ENCODE results near the gene LDLRAP1.

The LDLRAP1 gene

DNA sequence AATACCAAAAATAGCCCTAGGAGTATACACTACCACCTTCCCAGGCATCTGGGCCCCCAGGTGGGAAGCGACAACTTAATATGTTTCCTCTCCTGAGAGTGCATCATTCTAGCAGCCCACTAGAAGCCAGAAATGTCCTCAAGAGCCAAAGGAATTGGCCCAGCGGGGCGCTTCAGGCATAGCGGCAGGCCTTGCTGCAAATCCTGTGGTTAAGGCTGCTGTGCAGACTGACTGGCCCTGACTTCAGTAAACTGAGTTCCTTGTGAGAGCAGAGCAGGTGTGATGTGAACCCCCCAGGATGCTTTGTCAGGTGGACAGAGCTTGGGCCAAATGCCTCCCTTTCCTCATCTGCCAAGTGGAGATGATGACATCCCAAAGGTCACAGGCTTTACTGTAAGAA, 29.7 kb upstream of the LDLRAP1 start:
- H3K79me2 ChIP-seq (ENCODE audit: insufficient read depth, low read length) = no peaks in the 10 kb centered on the region

GRCh38 chr1:25515033-25515432, 28.4 kb upstream of the LDLRAP1 start:
- Histone ChIP-seq H3K9me3 (ENCODE audit: insufficient read depth, low read length) (no peaks in the 10 kb centered on the region), H3K27ac (ENCODE audit: low read depth, low read length) (no peak overlapping the region), H4K20me1 (ENCODE audit: low read depth, low read length) (no peaks in the 10 kb centered on the region), H2AFZ (ENCODE audit: low read depth, low read length, severe bottlenecking) (no peak overlapping the region), H3F3A (ENCODE audit: insufficient read depth) (no peaks in the 10 kb centered on the region), H3K9ac (ENCODE audit: low read length) (no peak overlapping the region), H3K36me3 (ENCODE audit: low read length) (no peaks in the 10 kb centered on the region), H3K4me3 (ENCODE audit: insufficient read depth, low read length, poor library complexity, severe bottlenecking) (no peak overlapping the region), H3K4me2 (ENCODE audit: low read depth, low read length, poor library complexity, severe bottlenecking) (no peak overlapping the region), H3K27me3 (ENCODE audit: low read length) (no peaks in the 10 kb centered on the region), H3K79me2 (ENCODE audit: insufficient read depth, low read length) (no peaks in the 10 kb centered on the region), H3K9me2 (replicated peaks; ENCODE audit: insufficient read depth, low read length) (no peaks in the 10 kb centered on the region)
- TF ChIP-seq CTCF (IDR thresholded peaks at IDR 0.05; ENCODE audit: insufficient read depth, low read length, poor library complexity, severe bottlenecking) = no peak
- TF ChIP-seq EZH2phosphoT487 (conservative IDR thresholded peaks at IDR 0.05; ENCODE audit: low read length) = no peak

More for the DNA sequence above, 29.7 kb upstream of the LDLRAP1 start:
- Histone ChIP-seq H3K4me3 (ENCODE audit: insufficient read depth, low read length, poor library complexity, severe bottlenecking) (no peak overlapping the region), H3K27me3 (ENCODE audit: low read length) (no peaks in the 10 kb centered on the region), H3K27ac (ENCODE audit: low read depth, low read length) (no peak overlapping the region), H2AFZ (ENCODE audit: low read depth, low read length, severe bottlenecking) (no peak overlapping the region), H4K20me1 (ENCODE audit: low read depth, low read length) (no peaks in the 10 kb centered on the region), H3F3A (ENCODE audit: insufficient read depth) (no peaks in the 10 kb centered on the region), H3K9me3 (ENCODE audit: insufficient read depth, low read length) (no peaks in the 10 kb centered on the region), H3K36me3 (ENCODE audit: low read length) (no peaks in the 10 kb centered on the region), H3K9me2 (replicated peaks; ENCODE audit: insufficient read depth, low read length) (no peaks in the 10 kb centered on the region), H3K9ac (ENCODE audit: low read length) (no peak overlapping the region), H3K4me2 (ENCODE audit: low read depth, low read length, poor library complexity, severe bottlenecking) (no peak overlapping the region)
- TF ChIP-seq EZH2phosphoT487 (conservative IDR thresholded peaks at IDR 0.05; ENCODE audit: low read length) (no peak), CTCF (IDR thresholded peaks at IDR 0.05; ENCODE audit: insufficient read depth, low read length, poor library complexity, severe bottlenecking) (no peak)

DNA sequence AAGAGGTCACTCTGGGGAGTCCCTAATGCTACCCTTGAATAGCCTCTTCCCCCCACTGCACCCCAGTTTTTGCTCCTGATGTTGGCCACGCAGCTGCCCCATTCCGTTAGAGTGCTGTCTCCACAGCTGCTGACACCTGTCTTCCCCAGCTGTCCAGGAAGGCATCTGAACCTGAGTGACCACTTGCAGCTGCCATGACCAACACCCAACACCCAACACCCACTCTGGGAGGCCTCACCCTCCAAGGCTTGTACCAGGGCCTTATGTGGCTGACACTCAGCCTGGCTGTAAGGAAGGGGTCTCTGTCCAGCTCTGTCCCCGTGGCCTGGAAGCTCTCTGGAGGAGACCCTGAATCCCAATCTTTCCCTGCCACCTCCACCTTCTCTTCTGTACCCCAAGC, 26.7 kb upstream of the LDLRAP1 start:
- H3K9ac ChIP-seq (ENCODE audit: low read length) = no peak overlapping the region
- no peaks in the 10 kb centered on the region for H3K9me3 ChIP-seq (ENCODE audit: insufficient read depth, low read length)
- H3K27me3 ChIP-seq (ENCODE audit: low read length) = no peaks in the 10 kb centered on the region
- no peaks in the 10 kb centered on the region for H3K36me3 ChIP-seq (ENCODE audit: low read length)
- H3K4me2 ChIP-seq (ENCODE audit: low read depth, low read length, poor library complexity, severe bottlenecking) = no peak overlapping the region
- no peak overlapping the region for H3K27ac ChIP-seq (ENCODE audit: low read depth, low read length)
- H3F3A ChIP-seq (ENCODE audit: insufficient read depth) = no peaks in the 10 kb centered on the region
- H3K79me2 ChIP-seq (ENCODE audit: insufficient read depth, low read length) = no peaks in the 10 kb centered on the region
- H3K4me3 ChIP-seq (ENCODE audit: insufficient read depth, low read length, poor library complexity, severe bottlenecking) = no peak overlapping the region
- no peaks in the 10 kb centered on the region for H3K9me2 ChIP-seq (replicated peaks; ENCODE audit: insufficient read depth, low read length)
- no peak for TF ChIP-seq CTCF (IDR thresholded peaks at IDR 0.05; ENCODE audit: insufficient read depth, low read length, poor library complexity, severe bottlenecking)
- TF ChIP-seq EZH2phosphoT487 (conservative IDR thresholded peaks at IDR 0.05; ENCODE audit: low read length) = no peak
- H2AFZ ChIP-seq (ENCODE audit: low read depth, low read length, severe bottlenecking) = no peak overlapping the region
- H4K20me1 ChIP-seq (ENCODE audit: low read depth, low read length) = no peaks in the 10 kb centered on the region
